Measurements from ENCODE around the gene MAP4K2.

- peak in 1 of 2 experiments; percentile 13; a peak in 1 of 4 replicates for TF ChIP-seq CTCF (conservative IDR thresholded peaks at IDR 0.05; ENCODE audit: low read depth in 2 of 2)
- TF ChIP-seq EZH2phosphoT487 (IDR thresholded peaks at IDR 0.05; ENCODE audit: unreplicated experiment) = no peak
- no peak for TF ChIP-seq EZH2 (IDR thresholded peaks at IDR 0.05; ENCODE audit: low read depth, unreplicated experiment)
- TF ChIP-seq POLR2AphosphoS5 (IDR thresholded peaks at IDR 0.05; ENCODE audit: low read depth) = no peak
- no peak for TF ChIP-seq JUNB (IDR thresholded peaks at IDR 0.05; ENCODE audit: unreplicated experiment)
- no peak for TF ChIP-seq ETS1 (IDR thresholded peaks at IDR 0.05)
Observed at GRCh38 chr11:64799256-64799622, 3.8 kb downstream of the MAP4K2 start.
